ENCODE measurements around the gene CD300LF.

Gene CD300LF

GRCh38 chr17:74736513-74737298 lies 24.0 kb upstream of the CD300LF start, which contains the start of gene RAB37:
TSS of gene RAB37 (plus strand) at chr17:74737256. CDS start at chr17:74737273, 17 bp downstream.
- Histone ChIP-seq H3K9me3 (ENCODE audit: severe bottlenecking) (no peaks in the 10 kb centered on the region), H3K4me1 (ENCODE audit: insufficient read depth, poor library complexity, severe bottlenecking) (no peaks in the 10 kb centered on the region), H3K27ac (ENCODE audit: poor library complexity, severe bottlenecking) (no peak within 1 kb of the TSS), H3K4me3 (ENCODE audit: severe bottlenecking) (peak within 1 kb of the TSS; percentile 6), H3K27me3 (ENCODE audit: insufficient read depth, poor library complexity, severe bottlenecking) (peaks cover 38% of the 10 kb centered on the region), H3K36me3 (ENCODE audit: low read depth) (no peaks in the 10 kb centered on the region)
- ATAC-seq (ENCODE audit: low read depth) (peak; percentile 12; the same call in 2 of the 3 replicates), DNase-seq (ENCODE audit: low spot score) (no peak)
- no peak for TF ChIP-seq CTCF (IDR thresholded peaks at IDR 0.05; ENCODE audit: poor library complexity, severe bottlenecking)

- Histone ChIP-seq H3K36me3 (ENCODE audit: low read depth) (no peaks in the 10 kb centered on the region), H3K27me3 (ENCODE audit: insufficient read depth, poor library complexity, severe bottlenecking) (peaks cover 38% of the 10 kb centered on the region), H3K27ac (ENCODE audit: poor library complexity, severe bottlenecking) (no peak overlapping the region), H3K4me1 (ENCODE audit: insufficient read depth, poor library complexity, severe bottlenecking) (no peaks in the 10 kb centered on the region), H3K4me3 (ENCODE audit: severe bottlenecking) (no peak overlapping the region), H3K9me3 (ENCODE audit: severe bottlenecking) (no peaks in the 10 kb centered on the region)
- DNase-seq (ENCODE audit: low spot score) = no peak
- ATAC-seq (ENCODE audit: low read depth) = no peak
- TF ChIP-seq CTCF (IDR thresholded peaks at IDR 0.05; ENCODE audit: poor library complexity, severe bottlenecking) = no peak
Measured at GRCh38 chr17:74734256-74734655, 21.5 kb upstream of the CD300LF start.

DNA sequence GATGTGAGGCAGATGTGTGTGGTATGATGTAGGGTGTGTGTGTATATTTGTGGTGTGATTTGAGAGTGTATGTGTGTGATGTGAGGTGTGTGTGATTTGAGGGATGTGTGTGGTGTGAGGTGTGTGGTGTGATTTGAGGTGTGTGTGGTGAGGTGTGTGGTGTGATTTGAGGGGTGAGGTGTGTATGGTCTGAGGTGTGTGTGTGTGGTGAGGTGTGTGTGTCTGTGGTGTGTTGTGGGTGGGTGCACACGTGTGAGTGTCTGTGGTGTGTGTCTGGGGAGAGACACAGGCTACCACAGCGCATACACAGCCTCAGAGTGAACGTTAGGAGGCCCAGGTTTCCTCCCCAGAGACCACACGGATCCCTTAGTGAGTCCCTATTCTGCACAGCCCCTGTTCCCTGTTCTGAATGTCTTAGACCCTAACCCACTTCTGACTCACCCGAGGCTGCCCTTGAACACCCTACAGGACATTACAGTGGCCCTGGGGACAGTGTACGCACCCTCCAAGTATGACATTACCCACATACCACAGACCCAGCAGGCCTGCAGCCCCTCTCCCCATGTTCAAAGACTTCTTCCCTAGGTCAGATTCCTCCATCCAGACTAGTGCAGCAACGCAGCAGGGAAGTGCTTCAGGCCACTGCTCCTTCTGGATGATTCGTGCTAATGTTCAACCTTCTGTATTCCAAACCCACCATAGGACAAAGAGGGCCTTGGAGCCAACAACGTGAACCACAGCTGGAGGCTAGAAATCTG lies 20.8 kb upstream of the CD300LF start:
- DNase-seq (ENCODE audit: low spot score) = no peak
- Histone ChIP-seq H3K27me3 (ENCODE audit: insufficient read depth, poor library complexity, severe bottlenecking) (peaks cover 31% of the 10 kb centered on the region), H3K36me3 (ENCODE audit: low read depth) (no peaks in the 10 kb centered on the region), H3K27ac (ENCODE audit: poor library complexity, severe bottlenecking) (no peak overlapping the region), H3K4me3 (ENCODE audit: severe bottlenecking) (no peak overlapping the region), H3K9me3 (ENCODE audit: severe bottlenecking) (no peaks in the 10 kb centered on the region), H3K4me1 (ENCODE audit: insufficient read depth, poor library complexity, severe bottlenecking) (no peaks in the 10 kb centered on the region)
- TF ChIP-seq CTCF (IDR thresholded peaks at IDR 0.05; ENCODE audit: poor library complexity, severe bottlenecking) = no peak
- ATAC-seq (ENCODE audit: low read depth) = peak; percentile 33; the same call in 2 of the 3 replicates

DNA sequence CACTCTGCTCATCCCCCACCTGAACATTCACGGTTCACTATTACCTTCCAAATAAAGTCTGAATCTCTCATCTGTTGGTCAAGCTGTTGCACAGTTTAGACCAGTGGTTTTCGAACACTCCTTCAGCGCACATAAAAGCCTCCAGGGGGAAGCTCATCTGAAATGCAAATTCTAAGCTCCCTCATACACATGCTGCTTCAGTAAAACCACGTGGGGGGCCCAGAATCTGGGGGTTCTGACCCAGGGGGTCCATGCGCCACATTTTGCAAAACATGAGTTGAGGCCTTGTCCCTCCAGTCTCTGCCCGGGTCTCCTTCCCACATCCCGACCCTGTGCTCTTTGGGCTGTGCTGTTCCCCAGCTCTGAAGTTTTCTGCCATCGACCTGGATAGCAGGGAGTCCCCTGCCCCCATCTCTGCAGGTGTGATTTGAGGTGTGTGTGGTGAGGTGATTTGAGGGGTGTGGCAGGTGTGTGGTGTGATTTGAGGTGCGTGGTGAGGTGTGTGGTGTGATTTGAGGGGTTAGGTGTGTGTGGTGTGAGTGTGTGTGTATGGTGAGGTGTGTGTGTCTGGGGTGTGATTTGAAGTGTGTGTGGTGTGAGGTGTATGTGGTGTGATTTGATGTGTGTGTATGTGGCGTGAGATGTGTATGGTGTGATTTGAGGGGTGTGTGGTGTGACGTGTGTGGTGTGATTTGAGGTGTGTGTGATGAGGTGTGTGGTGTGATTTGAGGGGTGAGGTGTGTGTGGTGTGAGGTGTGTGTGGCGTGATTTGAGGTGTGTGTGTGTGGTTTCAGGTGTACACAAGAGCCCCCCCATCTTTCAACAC lies 19.5 kb upstream of the CD300LF start:
- H3K27me3 ChIP-seq (ENCODE audit: insufficient read depth, poor library complexity, severe bottlenecking) = peaks cover 19% of the 10 kb centered on the region
- no peak for TF ChIP-seq CTCF (IDR thresholded peaks at IDR 0.05; ENCODE audit: poor library complexity, severe bottlenecking)
- no peak for DNase-seq (ENCODE audit: low spot score)
- no peaks in the 10 kb centered on the region for H3K9me3 ChIP-seq (ENCODE audit: severe bottlenecking)
- no peaks in the 10 kb centered on the region for H3K36me3 ChIP-seq (ENCODE audit: low read depth)
- H3K4me3 ChIP-seq (ENCODE audit: severe bottlenecking) = no peak overlapping the region
- no peaks in the 10 kb centered on the region for H3K4me1 ChIP-seq (ENCODE audit: insufficient read depth, poor library complexity, severe bottlenecking)
- H3K27ac ChIP-seq (ENCODE audit: poor library complexity, severe bottlenecking) = no peak overlapping the region
- no peak for ATAC-seq (ENCODE audit: low read depth)
